HepG2 (cell line): ENCODE measurements around the gene MSMO1. TPM values are rescaled to one million over a fixed set of nuclear protein-coding genes. Genes with fewer than 3 reads are reported as not detected.

Source experiments
- GATAD1 ChIP-seq: IDR thresholded peaks from 2 replicates; pipeline ENCODE4 v1.6.1; 2016; ENCODE audit warnings: missing genetic modification reagents, missing compliant biosample characterization
- HIVEP1 ChIP-seq: sonication (generic); formaldehyde crosslinking; IDR thresholded peaks from 2 replicates; pipeline ENCODE4 v1.4.0; 2020; ENCODE audit warnings: mild to moderate bottlenecking, missing genetic modification reagents
- HOXA9 ChIP-seq: sonication (generic); formaldehyde crosslinking; IDR thresholded peaks from 2 replicates; pipeline ENCODE4 v1.8.1; 2022; ENCODE audit warnings: missing genetic modification reagents, mild to moderate bottlenecking, moderate library complexity, borderline replicate concordance
- MEF2D ChIP-seq: sonication (generic); formaldehyde crosslinking; IDR thresholded peaks from 2 replicates; pipeline ENCODE4 v1.5.1; 2020; ENCODE audit warnings: mild to moderate bottlenecking, missing genetic modification reagents
- MTF1 ChIP-seq: sonication (generic); formaldehyde crosslinking; IDR thresholded peaks from 2 replicates; pipeline ENCODE4 v1.5.0; 2020; ENCODE audit warnings: missing genetic modification reagents
- MZF1 ChIP-seq: sonication (generic); formaldehyde crosslinking; IDR thresholded peaks from 2 replicates; pipeline ENCODE4 v1.8.1; 2023; ENCODE audit warnings: mild to moderate bottlenecking, missing genetic modification reagents, borderline replicate concordance
- NR2F1 ChIP-seq, 2 experiments: fragments of 450-650 bp in 1 of 2; formaldehyde crosslinking in 1 of 2; IDR thresholded peaks; 2 replicates each; pipeline versions ENCODE4 v1.5.0 to v1.6.1; 2016 to 2020; ENCODE audit warnings: mild to moderate bottlenecking in 1 of 2, missing compliant biosample characterization in 1 of 2, missing genetic modification reagents in 1 of 2, moderate library complexity in 1 of 2
- PITX1 ChIP-seq: sonication (generic); formaldehyde crosslinking; IDR thresholded peaks from 2 replicates; pipeline ENCODE4 v1.5.1; 2020; ENCODE audit warnings: mild to moderate bottlenecking, missing genetic modification reagents
- POLR2AphosphoS5 ChIP-seq: IDR thresholded peaks from 2 replicates; pipeline ENCODE4 v1.6.1; 2012; ENCODE audit warnings: low read depth, low read length
- RFX3 ChIP-seq: IDR thresholded peaks from 2 replicates; pipeline ENCODE4 v1.6.1; 2016; ENCODE audit warnings: missing biosample characterization, missing genetic modification reagents
- SETDB1 ChIP-seq: sonication (generic); formaldehyde crosslinking; IDR thresholded peaks from 2 replicates; pipeline ENCODE4 v1.5.1; 2020; ENCODE audit warnings: missing genetic modification reagents, mild to moderate bottlenecking, borderline replicate concordance
- SOX6 ChIP-seq, 2 experiments: fragments of 450-650 bp in 1 of 2; sonication (generic) in 1 of 2; formaldehyde crosslinking in 1 of 2; IDR thresholded peaks; 2 replicates each; pipeline versions ENCODE4 v1.4.0 to v1.6.1; 2017 to 2020; ENCODE audit warnings: antibody characterized with exemption in 1 of 2, mild to moderate bottlenecking in 1 of 2, missing genetic modification reagents in 1 of 2
- TARDBP ChIP-seq: sonication (generic); formaldehyde crosslinking; IDR thresholded peaks from 2 replicates; pipeline ENCODE4 v1.8.0; 2022; ENCODE audit warnings: mild to moderate bottlenecking, missing genetic modification reagents
- YY1 ChIP-seq: IDR thresholded peaks from 2 replicates; pipeline ENCODE4 v1.6.1; 2011; ENCODE audit warnings: low read length, low read depth, moderate library complexity, mild to moderate bottlenecking; ENCODE audit not compliant: insufficient read depth, insufficient replicate concordance
- ZKSCAN5 ChIP-seq: sonication (generic); formaldehyde crosslinking; IDR thresholded peaks from 2 replicates; pipeline ENCODE4 v1.5.1; 2020; ENCODE audit warnings: mild to moderate bottlenecking, missing genetic modification reagents
- ZNF180 ChIP-seq: sonication (generic); formaldehyde crosslinking; IDR thresholded peaks from 2 replicates; pipeline ENCODE4 v1.4.0; 2020; ENCODE audit warnings: low read depth, missing genetic modification reagents, borderline replicate concordance
- ZNF317 ChIP-seq: sonication (generic); formaldehyde crosslinking; IDR thresholded peaks from 2 replicates; pipeline ENCODE4 v1.5.0; 2020; ENCODE audit warnings: mild to moderate bottlenecking, missing genetic modification reagents
- ZNF350 ChIP-seq: sonication (generic); formaldehyde crosslinking; IDR thresholded peaks from 2 replicates; pipeline ENCODE4 v1.4.0; 2020; ENCODE audit warnings: mild to moderate bottlenecking, low read depth, missing genetic modification reagents, borderline replicate concordance
- ZNF44 ChIP-seq: sonication (generic); formaldehyde crosslinking; IDR thresholded peaks from 2 replicates; pipeline ENCODE4 v1.5.1; 2020; ENCODE audit warnings: mild to moderate bottlenecking, missing genetic modification reagents
- ZNF468 ChIP-seq: sonication (generic); formaldehyde crosslinking; IDR thresholded peaks from 2 replicates; pipeline ENCODE4 v1.8.0; 2022; ENCODE audit warnings: mild to moderate bottlenecking, moderate library complexity, missing genetic modification reagents
- ZNF777 ChIP-seq: sonication (generic); formaldehyde crosslinking; IDR thresholded peaks from 2 replicates; pipeline ENCODE4 v1.4.0; 2020; ENCODE audit warnings: missing genetic modification reagents
- ZSCAN20 ChIP-seq: sonication (generic); formaldehyde crosslinking; IDR thresholded peaks from 2 replicates; pipeline ENCODE4 v1.4.0; 2020; ENCODE audit warnings: missing genetic modification reagents, mild to moderate bottlenecking, borderline replicate concordance
- polyA plus RNA-seq, 8 experiments: library from polyadenylated mRNA; depleted of rRNA in 3 of 8; stranded (reverse) in 7 of 8; unstranded in 1 of 8; fragments of >200 nt; fragmentation: Illumina TruSeq in 4 of 8; extraction: Trizol in 4 of 8; gene quantifications; 2 replicates each; pipeline versions ENCODE4 v1.2.1 to v1.2.3, GENCODE V29; 2011 to 2016; ENCODE audit warnings: low read depth in 4 of 8, missing spikeins in 1 of 8, mixed read lengths in 1 of 8; ENCODE audit not compliant: insufficient read depth in 1 of 8
- total RNA-seq, 5 experiments: library from RNA; depleted of rRNA; stranded (reverse); fragments of >200 nt; fragmentation: Illumina TruSeq; extraction: Trizol; gene quantifications; 2 replicates each; pipeline ENCODE4 v1.2.3, GENCODE V29; 2016; ENCODE audit warnings: low read depth in 1 of 5
- TF ChIP-seq, protein P1 (sequence below): sonication (generic); formaldehyde crosslinking; IDR thresholded peaks from 2 replicates; pipeline ENCODE4 v1.4.0; 2020; ENCODE audit warnings: missing genetic modification reagents

MSMO1 gene
- total and polyA plus RNA-seq, 2 of the 13 experiments (the other 11 are each of a cell fraction or from before 2014, with no cell fraction given) = 98.1 to 216 TPM

DNA sequence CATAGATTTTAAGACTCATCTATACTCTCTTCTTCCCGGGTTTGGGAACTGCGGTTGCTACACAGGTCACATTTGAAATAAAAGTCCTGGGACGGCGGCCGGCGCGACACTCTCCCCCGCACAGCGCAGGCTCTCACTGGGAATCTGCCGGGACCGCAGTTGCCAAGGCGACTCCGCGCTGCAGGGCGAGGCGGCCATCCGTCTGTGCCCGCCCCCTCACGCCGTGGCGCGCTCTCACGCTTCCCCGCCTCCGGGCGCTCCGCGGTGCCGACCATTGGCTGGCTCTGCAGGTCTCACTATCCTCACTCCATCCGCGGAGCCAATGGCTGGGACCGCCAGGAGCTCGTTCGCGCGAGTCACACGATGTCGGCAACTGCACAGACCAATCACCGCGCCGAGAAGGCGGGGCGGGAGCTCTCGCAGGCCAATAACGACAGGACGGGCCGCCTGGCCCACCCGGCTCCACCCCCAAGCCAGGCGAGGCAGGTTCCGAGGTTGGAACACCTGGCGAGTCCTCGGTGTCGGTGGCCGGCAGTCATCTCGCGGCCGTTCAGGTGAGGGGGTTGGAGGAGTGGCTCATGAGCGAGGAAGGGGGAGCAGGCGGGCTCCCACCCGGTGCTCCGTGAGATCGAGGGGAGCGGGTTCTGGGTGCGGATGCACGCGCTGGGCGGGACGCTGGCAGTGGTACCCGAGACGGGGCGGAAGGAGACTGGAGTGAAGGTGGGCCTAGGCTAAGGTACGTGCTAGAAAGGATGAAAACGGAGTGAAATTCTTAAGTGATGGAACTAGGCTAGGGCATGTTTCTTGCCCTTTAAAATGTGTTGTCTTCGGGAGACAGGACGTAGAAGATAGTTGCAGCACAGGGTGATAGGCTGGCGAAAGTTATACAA is at the start of gene MSMO1 (continued):
- TF ChIP-seq ZNF777 (CRISPR knock-in tag) = no peak; the same call in 1 of the 2 replicates
- no peak; the same call in 1 of the 2 replicates for TF ChIP-seq TARDBP (CRISPR knock-in tag)
- peak; percentile 30 for TF ChIP-seq YY1
- TF ChIP-seq, protein P1, sequence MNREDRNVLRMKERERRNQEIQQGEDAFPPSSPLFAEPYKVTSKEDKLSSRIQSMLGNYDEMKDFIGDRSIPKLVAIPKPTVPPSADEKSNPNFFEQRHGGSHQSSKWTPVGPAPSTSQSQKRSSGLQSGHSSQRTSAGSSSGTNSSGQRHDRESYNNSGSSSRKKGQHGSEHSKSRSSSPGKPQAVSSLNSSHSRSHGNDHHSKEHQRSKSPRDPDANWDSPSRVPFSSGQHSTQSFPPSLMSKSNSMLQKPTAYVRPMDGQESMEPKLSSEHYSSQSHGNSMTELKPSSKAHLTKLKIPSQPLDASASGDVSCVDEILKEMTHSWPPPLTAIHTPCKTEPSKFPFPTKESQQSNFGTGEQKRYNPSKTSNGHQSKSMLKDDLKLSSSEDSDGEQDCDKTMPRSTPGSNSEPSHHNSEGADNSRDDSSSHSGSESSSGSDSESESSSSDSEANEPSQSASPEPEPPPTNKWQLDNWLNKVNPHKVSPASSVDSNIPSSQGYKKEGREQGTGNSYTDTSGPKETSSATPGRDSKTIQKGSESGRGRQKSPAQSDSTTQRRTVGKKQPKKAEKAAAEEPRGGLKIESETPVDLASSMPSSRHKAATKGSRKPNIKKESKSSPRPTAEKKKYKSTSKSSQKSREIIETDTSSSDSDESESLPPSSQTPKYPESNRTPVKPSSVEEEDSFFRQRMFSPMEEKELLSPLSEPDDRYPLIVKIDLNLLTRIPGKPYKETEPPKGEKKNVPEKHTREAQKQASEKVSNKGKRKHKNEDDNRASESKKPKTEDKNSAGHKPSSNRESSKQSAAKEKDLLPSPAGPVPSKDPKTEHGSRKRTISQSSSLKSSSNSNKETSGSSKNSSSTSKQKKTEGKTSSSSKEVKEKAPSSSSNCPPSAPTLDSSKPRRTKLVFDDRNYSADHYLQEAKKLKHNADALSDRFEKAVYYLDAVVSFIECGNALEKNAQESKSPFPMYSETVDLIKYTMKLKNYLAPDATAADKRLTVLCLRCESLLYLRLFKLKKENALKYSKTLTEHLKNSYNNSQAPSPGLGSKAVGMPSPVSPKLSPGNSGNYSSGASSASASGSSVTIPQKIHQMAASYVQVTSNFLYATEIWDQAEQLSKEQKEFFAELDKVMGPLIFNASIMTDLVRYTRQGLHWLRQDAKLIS (CRISPR knock-in tag) = peak; percentile 93
- peak; percentile 93 for TF ChIP-seq MEF2D (CRISPR knock-in tag)
- TF ChIP-seq ZNF468 (CRISPR knock-in tag) = no peak
- peak; percentile 93 for TF ChIP-seq RFX3 (CRISPR knock-in tag)
- TF ChIP-seq NR2F1 (CRISPR knock-in tag; IDR thresholded peaks at IDR 0.05) = no peak
- TF ChIP-seq ZNF44 (CRISPR knock-in tag) = peak; percentile 32; the same call in 1 of the 2 replicates
- TF ChIP-seq ZNF317 (CRISPR knock-in tag) = peak; percentile 83
- peak; percentile 57; the same call in 1 of the 2 replicates for TF ChIP-seq GATAD1 (CRISPR knock-in tag)
- TF ChIP-seq SETDB1 (CRISPR knock-in tag) = no peak
- no peak for TF ChIP-seq ZSCAN20 (CRISPR knock-in tag)
- peak; percentile 34; the same call in 1 of the 2 replicates for TF ChIP-seq ZKSCAN5 (CRISPR knock-in tag)
- peak; percentile 33; the same call in 1 of the 2 replicates for TF ChIP-seq HIVEP1 (CRISPR knock-in tag)
- TF ChIP-seq MZF1 (CRISPR knock-in tag) = no peak
- peak; percentile 93 for TF ChIP-seq POLR2AphosphoS5
- no peak for TF ChIP-seq ZNF180 (CRISPR knock-in tag)
- peak; percentile 85 for TF ChIP-seq PITX1
- no peak for TF ChIP-seq SOX6 (IDR thresholded peaks at IDR 0.05)
- peak; percentile 64 for TF ChIP-seq SOX6 (CRISPR knock-in tag; IDR thresholded peaks at IDR 0.05)
- TF ChIP-seq ZNF350 (CRISPR knock-in tag) = peak; percentile 95
- peak; percentile 74; the same call in 1 of the 2 replicates for TF ChIP-seq HOXA9 (CRISPR knock-in tag)
- TF ChIP-seq MTF1 (CRISPR knock-in tag) = no peak
